Adrenal gland (tissue), 5 donors: ENCODE data around the gene MDFI.

Experiments
- CTCF ChIP-seq, 6 experiments: fragments of 450-650 bp in 4 of 6; fragments of 200-600 bp in 2 of 6; sonication (generic) in 1 of 6; IDR thresholded peaks; 1 replicate in 5 of 6; 2 replicates in 1 of 6; pipeline versions ENCODE4 v1.5.1 to v1.8.0; 2016 to 2021; ENCODE audit warnings: antibody characterized with exemption in 6 of 6, mild to moderate bottlenecking in 2 of 6, moderate library complexity in 1 of 6
- POLR2A ChIP-seq, 2 donors: fragments of 450-650 bp; IDR thresholded peaks; one replicate each; pipeline ENCODE4 v1.6.1; 2017; ENCODE audit warnings: antibody characterized with exemption in 2 of 2, mild to moderate bottlenecking in 2 of 2, moderate library complexity in 1 of 2
- donor health status: DM: no; HTN: no; CAD: no.

DNA sequence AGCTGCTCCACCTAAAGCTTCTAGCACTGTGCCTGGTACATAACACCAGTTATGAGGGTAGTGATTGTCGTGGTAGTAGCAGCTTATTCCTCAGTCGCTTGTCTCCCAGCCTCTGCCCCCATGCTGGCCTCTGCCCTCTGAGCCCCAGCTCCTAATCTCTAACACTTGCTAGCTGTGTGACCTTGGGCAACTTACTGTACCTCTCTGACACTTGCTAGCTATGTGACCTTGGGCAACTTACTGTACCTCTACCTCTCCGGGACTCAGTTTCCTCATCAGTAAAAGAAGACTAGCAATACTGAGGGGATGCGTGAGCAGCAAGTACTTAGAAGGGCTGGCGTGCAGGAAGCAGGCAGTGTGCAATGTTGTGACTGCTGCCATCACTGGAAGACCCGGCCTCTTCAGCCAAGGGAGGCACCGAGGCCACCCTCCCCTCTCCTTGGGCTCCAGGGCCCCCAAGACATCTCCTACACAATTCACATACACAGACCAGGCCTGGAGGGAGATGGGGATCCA is 9.9 kb downstream of the MDFI start:
- no peak for TF ChIP-seq CTCF (IDR thresholded peaks at IDR 0.05)
- no peak for TF ChIP-seq POLR2A (IDR thresholded peaks at IDR 0.05)
